Testis (tissue), 2 donors: ENCODE data around the gene CDK14.

ENCODE experiments used
- CTCF ChIP-seq, 3 experiments: fragments of 450-650 bp in 2 of 3; fragments of 200-600 bp in 1 of 3; sonication (generic) in 1 of 3; IDR thresholded peaks; one replicate each; pipeline ENCODE4 v1.5.1; 2016 to 2019; ENCODE audit warnings: antibody characterized with exemption in 3 of 3, mild to moderate bottlenecking in 2 of 3, moderate library complexity in 1 of 3
- POLR2A ChIP-seq: fragments of 450-650 bp; IDR thresholded peaks from one replicate; pipeline ENCODE4 v1.6.1; 2017; ENCODE audit warnings: antibody characterized with exemption, mild to moderate bottlenecking, moderate library complexity

GRCh38 chr7:91251877-91252276, 655.8 kb downstream of the CDK14 start:
- TF ChIP-seq POLR2A (no peak), CTCF (IDR thresholded peaks at IDR 0.05) (no peak)
